Hepatocyte (in vitro differentiated cells): Measurements from ENCODE around the gene SH3PXD2A.

Experiments used
- CTCF ChIP-seq: fragments of 200-600 bp; sonication (generic); IDR thresholded peaks from 2 replicates; pipeline ENCODE4 v1.5.1; 2016; ENCODE audit warnings: antibody characterized with exemption, mild to moderate bottlenecking; ENCODE audit not compliant: poor library complexity
- EZH2 ChIP-seq: fragments of 200-600 bp; sonication (generic); IDR thresholded peaks from 2 replicates; pipeline ENCODE4 v1.6.1; 2016; ENCODE audit warnings: antibody characterized with exemption, mild to moderate bottlenecking, borderline replicate concordance
- EZH2phosphoT487 ChIP-seq: fragments of 200-600 bp; sonication (generic); IDR thresholded peaks from one replicate; pipeline ENCODE4 v1.6.1; 2018; ENCODE audit warnings: antibody characterized with exemption, mild to moderate bottlenecking, low read depth, moderate library complexity; ENCODE audit not compliant: unreplicated experiment, severe bottlenecking

DNA sequence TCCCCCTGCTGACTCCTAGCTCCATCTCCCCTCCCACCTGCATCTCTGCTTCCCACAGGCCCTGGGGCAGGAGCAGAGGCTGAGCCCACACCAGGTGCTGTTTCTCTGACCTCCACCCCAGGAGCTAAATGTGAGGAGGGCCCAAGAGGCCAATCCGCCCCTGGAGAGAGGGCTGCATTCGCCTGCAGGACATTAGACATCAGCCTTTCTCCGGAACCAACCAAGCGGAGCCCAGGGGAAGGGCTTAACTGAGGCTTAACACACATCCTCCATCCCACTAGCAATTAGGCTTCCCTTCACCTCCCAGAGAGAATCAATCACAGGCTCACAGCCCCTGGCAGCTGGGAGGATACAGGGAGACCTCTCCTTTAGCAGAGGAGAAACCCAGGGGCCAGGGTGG, 50.5 kb downstream of the SH3PXD2A start:
- TF ChIP-seq EZH2 (no peak), CTCF (no peak), EZH2phosphoT487 (no peak)
